ENCODE results near the gene DYSF. TPM values are rescaled to one million over a fixed set of nuclear protein-coding genes. Genes with fewer than 3 reads are reported as not detected.

DYSF gene
- total and polyA plus RNA-seq, 2 donors (not counting 1 experiment from before 2014, with no cell fraction given) = 0.17 to 0.43 TPM

DNA sequence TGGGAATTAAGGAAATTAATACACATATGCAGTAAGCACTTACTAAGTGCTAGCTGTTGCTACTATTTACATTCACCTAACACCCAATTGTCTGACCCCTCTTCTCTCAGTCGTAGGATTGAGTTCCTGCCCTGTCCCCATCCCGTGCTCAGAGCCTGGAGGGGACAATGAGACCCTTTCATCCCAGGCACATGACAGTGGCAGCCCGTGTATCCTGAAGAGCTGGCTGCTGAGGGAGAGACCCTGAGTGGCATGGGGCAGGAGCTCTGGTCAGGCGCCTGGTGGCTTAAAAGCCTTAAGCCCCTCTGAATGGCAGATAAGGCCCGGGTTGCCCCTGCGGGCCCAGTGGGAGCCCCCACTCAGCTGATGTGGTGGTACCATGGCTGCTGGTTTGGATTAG is 99.0 kb downstream of the DYSF start:
- Histone ChIP-seq H4K20me1 (ENCODE audit: control insufficient read depth, insufficient read depth, low read length, poor library complexity, severe bottlenecking) (no peaks in the 10 kb centered on the region), H3K4me3 (ENCODE audit: control extremely low read depth in 1 of 5, extremely low read depth in 1 of 5, insufficient read depth in 1 of 5, low read depth in 2 of 5, low read length in 4 of 5) (no peak overlapping the region), H3K9ac (ENCODE audit: low read length) (no peak overlapping the region), H3K27me3 (replicated peaks in 1 of 4; ENCODE audit: control extremely low read depth in 1 of 4, control insufficient read depth in 3 of 4, insufficient read depth in 4 of 4, low read length in 3 of 4) (no peaks in the 10 kb centered on the region), H3K4me2 (replicated peaks; ENCODE audit: low read depth, low read length, poor library complexity, severe bottlenecking) (no peak overlapping the region), H3K4me1 (ENCODE audit: control insufficient read depth in 2 of 2, insufficient read depth in 2 of 2, low read length in 2 of 2) (no peaks in the 10 kb centered on the region), H3K9me3 (ENCODE audit: control extremely low read depth in 1 of 3, control insufficient read depth in 2 of 3, insufficient read depth in 1 of 3, low read length in 2 of 3) (peaks cover 0 to 2% (median 0%) of the 10 kb centered on the region in 3 donors), H2AFZ (ENCODE audit: insufficient read depth, low read depth, low read length, poor library complexity, severe bottlenecking) (no peak overlapping the region), H3K27ac (ENCODE audit: low read length in 2 of 2) (no peak overlapping the region), H3K36me3 (replicated peaks in 1 of 2; ENCODE audit: control extremely low read depth in 1 of 2, control insufficient read depth in 1 of 2, extremely low read depth in 1 of 2, insufficient read depth in 2 of 2, low read length in 1 of 2) (no peaks in the 10 kb centered on the region), H3K79me2 (ENCODE audit: control insufficient read depth, insufficient read depth, low read length) (no peaks in the 10 kb centered on the region)
- WGBS (ENCODE audit: insufficient coverage) = 87% methylated on average over 6 of the region's 6 CpGs
- CTCF ChIA-PET = interaction anchor here (1.1 kb wide), 2 partner anchors 42 to 1027 kb away, joined by 3 to 4 read pairs; no protein-coding TSS in a partner anchor
- ATAC-seq (ENCODE audit: low read depth) (no peak), DNase-seq (no peak)
- H3K27me3 Mint-ChIP-seq = peaks cover 11% of the 10 kb centered on the region
- intact Hi-C loops (cut with micrococcal nuclease) = no loop called here
- H3K9me3 Mint-ChIP-seq (ENCODE audit: insufficient read depth) = no peaks in the 10 kb centered on the region
- TF ChIP-seq, protein P1, sequence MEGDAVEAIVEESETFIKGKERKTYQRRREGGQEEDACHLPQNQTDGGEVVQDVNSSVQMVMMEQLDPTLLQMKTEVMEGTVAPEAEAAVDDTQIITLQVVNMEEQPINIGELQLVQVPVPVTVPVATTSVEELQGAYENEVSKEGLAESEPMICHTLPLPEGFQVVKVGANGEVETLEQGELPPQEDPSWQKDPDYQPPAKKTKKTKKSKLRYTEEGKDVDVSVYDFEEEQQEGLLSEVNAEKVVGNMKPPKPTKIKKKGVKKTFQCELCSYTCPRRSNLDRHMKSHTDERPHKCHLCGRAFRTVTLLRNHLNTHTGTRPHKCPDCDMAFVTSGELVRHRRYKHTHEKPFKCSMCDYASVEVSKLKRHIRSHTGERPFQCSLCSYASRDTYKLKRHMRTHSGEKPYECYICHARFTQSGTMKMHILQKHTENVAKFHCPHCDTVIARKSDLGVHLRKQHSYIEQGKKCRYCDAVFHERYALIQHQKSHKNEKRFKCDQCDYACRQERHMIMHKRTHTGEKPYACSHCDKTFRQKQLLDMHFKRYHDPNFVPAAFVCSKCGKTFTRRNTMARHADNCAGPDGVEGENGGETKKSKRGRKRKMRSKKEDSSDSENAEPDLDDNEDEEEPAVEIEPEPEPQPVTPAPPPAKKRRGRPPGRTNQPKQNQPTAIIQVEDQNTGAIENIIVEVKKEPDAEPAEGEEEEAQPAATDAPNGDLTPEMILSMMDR (IDR thresholded peaks at IDR 0.05) = no peak
- TF ChIP-seq EZH2 (IDR thresholded peaks at IDR 0.05; ENCODE audit: borderline replicate concordance, insufficient read depth, low read depth, low read length, poor library complexity, severe bottlenecking) = no peak
- no peak overlapping the region for H3K4me3 Mint-ChIP-seq
- H3K27ac Mint-ChIP-seq = no peak overlapping the region
- POLR2A ChIA-PET = no interaction called here
- no peaks in the 10 kb centered on the region for H3K4me1 Mint-ChIP-seq

- H3K27ac Mint-ChIP-seq = no peak overlapping the region
- ChIA-PET CTCF (interaction anchor here (1.1 kb wide), 1 partner anchor 1027 kb away, joined by 4 read pairs; no protein-coding TSS in a partner anchor), POLR2A (no interaction called here)
- ATAC-seq (ENCODE audit: low read depth) (no peak), DNase-seq (no peak)
- Histone ChIP-seq H3K36me3 (replicated peaks in 1 of 2; ENCODE audit: control extremely low read depth in 1 of 2, control insufficient read depth in 1 of 2, extremely low read depth in 1 of 2, insufficient read depth in 2 of 2, low read length in 1 of 2) (no peaks in the 10 kb centered on the region), H3K4me1 (ENCODE audit: control insufficient read depth in 2 of 2, insufficient read depth in 2 of 2, low read length in 2 of 2) (no peaks in the 10 kb centered on the region), H3K4me3 (ENCODE audit: control extremely low read depth in 1 of 5, extremely low read depth in 1 of 5, insufficient read depth in 1 of 5, low read depth in 2 of 5, low read length in 4 of 5) (no peak overlapping the region), H3K27ac (ENCODE audit: low read length in 2 of 2) (no peak overlapping the region), H3K27me3 (replicated peaks in 1 of 4; ENCODE audit: control extremely low read depth in 1 of 4, control insufficient read depth in 3 of 4, insufficient read depth in 4 of 4, low read length in 3 of 4) (no peaks in the 10 kb centered on the region), H4K20me1 (ENCODE audit: control insufficient read depth, insufficient read depth, low read length, poor library complexity, severe bottlenecking) (no peaks in the 10 kb centered on the region), H2AFZ (ENCODE audit: insufficient read depth, low read depth, low read length, poor library complexity, severe bottlenecking) (no peak overlapping the region), H3K4me2 (replicated peaks; ENCODE audit: low read depth, low read length, poor library complexity, severe bottlenecking) (no peak overlapping the region), H3K9ac (ENCODE audit: low read length) (no peak overlapping the region), H3K9me3 (ENCODE audit: control extremely low read depth in 1 of 3, control insufficient read depth in 2 of 3, insufficient read depth in 1 of 3, low read length in 2 of 3) (peaks cover 0 to 2% (median 0%) of the 10 kb centered on the region in 3 donors), H3K79me2 (ENCODE audit: control insufficient read depth, insufficient read depth, low read length) (no peaks in the 10 kb centered on the region)
- TF ChIP-seq, protein P1 (IDR thresholded peaks at IDR 0.05) = no peak
- TF ChIP-seq EZH2 (IDR thresholded peaks at IDR 0.05; ENCODE audit: borderline replicate concordance, insufficient read depth, low read depth, low read length, poor library complexity, severe bottlenecking) = no peak
- H3K4me1 Mint-ChIP-seq = no peaks in the 10 kb centered on the region
- no peaks in the 10 kb centered on the region for H3K9me3 Mint-ChIP-seq (ENCODE audit: insufficient read depth)
- H3K4me3 Mint-ChIP-seq = no peak overlapping the region
- peaks cover 11% of the 10 kb centered on the region for H3K27me3 Mint-ChIP-seq
- WGBS (ENCODE audit: insufficient coverage) = 91% methylated on average over 15 of the region's 15 CpGs
- intact Hi-C loops (cut with micrococcal nuclease) = no loop called here
Observed at GRCh38 chr2:71552861-71553301, 99.5 kb downstream of the DYSF start.

Measured in B cell (primary cell).